ENCODE results near the gene KYNU.
"Not testable (repeated sequence)": the region's sequence is repeated elsewhere in the genome, so short reads cannot be mapped to it uniquely, and the experiment has no call there.

The KYNU gene

GRCh38 chr2:142872882-142873724 is 4.4 kb upstream of the KYNU start:
- FAIRE-seq = no peak

GRCh38 chr2:142873831-142874287 is 3.6 kb upstream of the KYNU start:
- FAIRE-seq = no peak

- FAIRE-seq = peak; percentile 78
These were observed 3.1 kb upstream of the KYNU start for GRCh38 chr2:142874293-142874814.

- FAIRE-seq = no peak
These were observed 2.5 kb upstream of the KYNU start for GRCh38 chr2:142875010-142875409.

GRCh38 chr2:142875652-142876051 is 1.8 kb upstream of the KYNU start:
- no peak for FAIRE-seq

GRCh38 chr2:142876423-142876822 is 1.0 kb upstream of the KYNU start:
- FAIRE-seq = no peak

- FAIRE-seq = no peak
These were observed 691 bp downstream of the KYNU start for GRCh38 chr2:142878031-142878678.

GRCh38 chr2:142879151-142879550 is 1.7 kb downstream of the KYNU start:
- no peak for FAIRE-seq

- FAIRE-seq = no peak
These were observed 2.8 kb downstream of the KYNU start for GRCh38 chr2:142880279-142880678.

- FAIRE-seq = no peak
These were observed 4.2 kb downstream of the KYNU start for GRCh38 chr2:142881619-142882018.

- FAIRE-seq = not testable (repeated sequence)
These were observed 5.0 kb downstream of the KYNU start for GRCh38 chr2:142882500-142882899.

GRCh38 chr2:142883526-142883925 is 6.1 kb downstream of the KYNU start:
- no peak for FAIRE-seq

GRCh38 chr2:142885543-142885942 is 8.1 kb downstream of the KYNU start:
- no peak for FAIRE-seq

GRCh38 chr2:142892715-142893114 is 15.3 kb downstream of the KYNU start:
- no peak for FAIRE-seq

- FAIRE-seq = no peak
These were observed 15.8 kb downstream of the KYNU start for GRCh38 chr2:142893241-142893640.

GRCh38 chr2:142897807-142898206 is 20.3 kb downstream of the KYNU start:
- no peak for FAIRE-seq

GRCh38 chr2:142900327-142900726 is 22.9 kb downstream of the KYNU start:
- FAIRE-seq = not testable (repeated sequence)

GRCh38 chr2:142901780-142902179 is 24.3 kb downstream of the KYNU start:
- no peak for FAIRE-seq

- not testable (repeated sequence) for FAIRE-seq
These were observed 26.3 kb downstream of the KYNU start for GRCh38 chr2:142903726-142904125.

GRCh38 chr2:142907653-142908052 is 30.2 kb downstream of the KYNU start:
- FAIRE-seq = no peak

- no peak for FAIRE-seq
These were observed 37.2 kb downstream of the KYNU start for GRCh38 chr2:142914507-142915313.

GRCh38 chr2:142915502-142915901 is 38.0 kb downstream of the KYNU start:
- FAIRE-seq = no peak

GRCh38 chr2:142918624-142919023 is 41.2 kb downstream of the KYNU start:
- no peak for FAIRE-seq
